Measurements from ENCODE around the gene CACNA2D1.

DNA sequence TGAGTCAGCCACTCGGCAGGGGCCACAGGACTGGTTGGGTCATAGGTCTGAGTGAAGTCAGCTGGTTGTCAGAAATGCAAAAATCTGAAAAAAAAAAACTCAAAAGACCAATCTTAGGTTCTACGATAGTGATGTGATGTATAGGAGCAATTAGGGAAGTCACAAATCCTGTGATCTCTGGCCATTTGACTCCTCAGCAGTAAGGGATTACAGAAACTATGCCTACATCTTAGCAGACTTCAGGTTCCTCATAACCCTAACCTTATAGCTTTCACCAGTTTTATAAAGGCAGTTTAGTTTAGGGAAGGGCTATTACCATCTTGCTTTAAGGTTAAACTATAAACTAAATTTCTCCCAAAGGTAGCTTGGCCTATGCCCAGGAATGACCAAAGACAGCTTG, 510.6 kb downstream of the CACNA2D1 start:
- TF ChIP-seq, protein P1, sequence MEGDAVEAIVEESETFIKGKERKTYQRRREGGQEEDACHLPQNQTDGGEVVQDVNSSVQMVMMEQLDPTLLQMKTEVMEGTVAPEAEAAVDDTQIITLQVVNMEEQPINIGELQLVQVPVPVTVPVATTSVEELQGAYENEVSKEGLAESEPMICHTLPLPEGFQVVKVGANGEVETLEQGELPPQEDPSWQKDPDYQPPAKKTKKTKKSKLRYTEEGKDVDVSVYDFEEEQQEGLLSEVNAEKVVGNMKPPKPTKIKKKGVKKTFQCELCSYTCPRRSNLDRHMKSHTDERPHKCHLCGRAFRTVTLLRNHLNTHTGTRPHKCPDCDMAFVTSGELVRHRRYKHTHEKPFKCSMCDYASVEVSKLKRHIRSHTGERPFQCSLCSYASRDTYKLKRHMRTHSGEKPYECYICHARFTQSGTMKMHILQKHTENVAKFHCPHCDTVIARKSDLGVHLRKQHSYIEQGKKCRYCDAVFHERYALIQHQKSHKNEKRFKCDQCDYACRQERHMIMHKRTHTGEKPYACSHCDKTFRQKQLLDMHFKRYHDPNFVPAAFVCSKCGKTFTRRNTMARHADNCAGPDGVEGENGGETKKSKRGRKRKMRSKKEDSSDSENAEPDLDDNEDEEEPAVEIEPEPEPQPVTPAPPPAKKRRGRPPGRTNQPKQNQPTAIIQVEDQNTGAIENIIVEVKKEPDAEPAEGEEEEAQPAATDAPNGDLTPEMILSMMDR (IDR thresholded peaks at IDR 0.05), result no peak
- TF ChIP-seq POLR2A (IDR thresholded peaks at IDR 0.05) (no peak), POLR2AphosphoS5 (IDR thresholded peaks at IDR 0.05) (no peak)
